ENCODE measurements around the gene SPTLC3.
A peak's percentile ranks its signal among the peaks of the same experiment; 100 is the strongest.

The SPTLC3 gene

GRCh38 chr20:12987261-12987660, 21.5 kb upstream of the SPTLC3 start:
- DNase-seq, result no peak

DNA sequence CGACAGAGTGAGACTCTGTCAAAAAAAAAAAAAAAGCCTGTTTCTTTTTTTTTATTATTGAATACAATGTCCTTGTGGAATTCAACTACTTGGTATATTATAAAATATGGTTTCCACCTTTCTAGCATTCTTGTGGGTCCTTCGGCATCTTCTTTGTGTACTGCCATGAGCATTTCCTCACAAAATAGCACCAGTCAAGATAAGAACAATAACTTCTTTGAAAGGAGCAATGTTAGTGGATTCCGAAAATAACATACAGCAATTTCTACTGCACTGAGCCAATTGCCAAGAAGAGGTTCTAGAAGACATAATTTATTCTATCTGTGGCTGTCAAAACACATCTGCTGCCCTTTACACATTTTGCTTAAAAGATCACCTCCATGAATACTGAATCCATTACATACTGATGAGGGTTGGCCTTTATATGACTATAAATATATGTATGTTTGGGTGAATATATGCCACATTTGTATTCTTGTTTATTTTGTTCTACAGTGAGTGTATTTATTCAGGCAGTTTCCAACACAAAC, 19.1 kb upstream of the SPTLC3 start:
- no peak for DNase-seq

DNA sequence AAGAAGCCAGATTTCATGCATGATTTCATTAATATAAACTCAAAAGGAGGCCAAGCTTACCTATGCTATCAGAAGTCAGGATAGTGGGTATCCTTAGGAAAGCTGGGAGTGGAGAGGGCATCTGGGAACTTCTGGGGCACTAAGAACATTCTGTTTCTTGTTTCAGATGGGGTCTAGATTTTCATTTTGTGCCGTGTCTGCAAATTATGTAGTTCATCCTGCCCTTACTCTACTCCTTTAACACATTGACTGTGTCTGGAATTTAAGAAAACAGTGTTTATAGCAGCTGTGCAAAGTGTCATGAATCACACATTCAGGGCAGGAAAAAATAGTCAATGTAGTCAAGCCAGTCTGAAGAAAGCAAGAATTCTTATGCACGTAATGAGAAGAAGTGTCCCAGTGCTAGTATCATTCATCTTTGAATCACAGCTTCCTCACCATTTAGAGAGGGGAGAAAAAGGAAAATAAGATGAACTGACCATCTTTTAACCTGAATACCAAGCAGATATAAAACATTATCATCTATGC, 11.6 kb upstream of the SPTLC3 start:
- DNase-seq, result no peak

DNA sequence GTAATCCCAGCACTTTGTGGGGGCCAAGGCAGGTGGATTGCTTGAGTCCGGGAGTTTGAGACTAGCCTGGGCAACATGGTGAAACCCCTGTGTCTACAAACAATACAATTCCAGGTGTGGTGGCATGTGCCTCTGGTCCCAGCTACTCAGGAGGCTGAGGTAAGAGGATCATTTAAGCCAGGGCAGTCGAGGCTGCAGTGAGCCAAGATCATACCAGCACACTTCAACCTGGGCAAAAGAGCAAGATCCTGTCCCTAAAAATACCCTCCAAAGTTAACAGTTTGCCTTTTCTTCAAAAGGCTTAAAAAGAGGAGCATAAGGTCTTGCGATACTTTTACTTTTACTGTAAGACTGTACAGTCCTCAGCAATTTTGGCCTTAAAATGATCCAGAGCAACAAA, 10.7 kb upstream of the SPTLC3 start:
- no peak for DNase-seq

GRCh38 chr20:12999201-12999600, 9.6 kb upstream of the SPTLC3 start:
- DNase-seq, result no peak

GRCh38 chr20:13002251-13002650, 6.5 kb upstream of the SPTLC3 start:
- DNase-seq, result no peak

- no peak for DNase-seq
Observed at GRCh38 chr20:13006825-13007224, 1.9 kb upstream of the SPTLC3 start.

DNA sequence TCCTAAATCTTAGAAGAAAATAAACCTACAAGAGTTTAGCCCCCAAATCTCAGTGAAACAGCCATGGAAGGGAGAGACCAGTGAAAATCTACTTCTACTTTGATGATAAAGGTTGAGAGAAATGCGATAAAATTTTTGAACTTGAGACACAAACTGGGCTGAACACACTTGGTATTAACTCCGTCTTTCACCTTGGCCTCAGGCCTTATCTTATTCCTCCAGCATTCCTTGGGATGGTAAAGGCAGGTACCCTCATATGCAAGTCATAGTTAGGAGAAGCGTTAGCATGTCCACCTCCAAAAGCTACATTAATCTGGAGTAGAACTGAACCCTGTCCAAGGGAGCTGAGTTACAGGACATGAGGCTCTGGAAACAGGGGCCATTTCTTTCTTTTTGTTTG, 1.2 kb upstream of the SPTLC3 start:
- no peak for DNase-seq

DNA sequence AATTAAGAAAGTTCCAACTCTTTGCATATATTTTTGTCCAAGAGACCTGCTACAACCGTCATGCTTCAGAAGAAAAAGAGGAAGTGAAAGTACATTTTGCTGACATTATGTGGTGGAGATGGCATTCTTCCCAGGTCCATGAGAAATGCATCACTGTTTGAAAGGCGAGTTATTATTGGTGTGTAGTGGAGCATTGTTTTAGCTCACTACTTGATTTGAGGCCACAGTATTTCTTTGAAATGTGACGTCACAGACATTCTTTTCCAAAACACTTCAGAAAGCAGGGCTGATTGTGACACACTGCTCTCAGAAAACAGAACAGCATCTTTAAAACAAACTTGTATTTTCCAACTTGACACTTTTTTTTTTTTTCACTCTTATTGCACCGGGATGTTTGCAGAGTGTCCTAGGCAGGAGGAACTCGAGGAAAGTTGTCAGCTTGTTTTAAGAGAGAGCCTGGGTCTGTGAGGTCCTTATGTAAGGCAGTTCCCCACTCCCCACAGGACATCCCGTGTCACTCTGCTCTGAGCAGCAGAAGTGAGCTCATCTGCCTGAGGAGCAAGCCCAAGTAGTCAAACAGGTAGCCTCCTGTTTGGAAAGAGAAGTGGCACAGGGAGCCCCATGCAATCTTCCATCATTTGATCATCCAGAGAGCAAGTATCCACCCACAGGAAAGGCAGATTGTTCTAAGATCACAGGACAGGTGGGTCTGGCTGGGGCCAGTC, 1.1 kb downstream of the SPTLC3 start:
- peak; percentile 79 for DNase-seq

- DNase-seq, result no peak
Observed at GRCh38 chr20:13012886-13013285, 4.1 kb downstream of the SPTLC3 start.

- DNase-seq, result no peak
Observed at GRCh38 chr20:13013411-13013810, 4.6 kb downstream of the SPTLC3 start.

GRCh38 chr20:13017235-13017634, 8.5 kb downstream of the SPTLC3 start:
- no peak for DNase-seq

DNA sequence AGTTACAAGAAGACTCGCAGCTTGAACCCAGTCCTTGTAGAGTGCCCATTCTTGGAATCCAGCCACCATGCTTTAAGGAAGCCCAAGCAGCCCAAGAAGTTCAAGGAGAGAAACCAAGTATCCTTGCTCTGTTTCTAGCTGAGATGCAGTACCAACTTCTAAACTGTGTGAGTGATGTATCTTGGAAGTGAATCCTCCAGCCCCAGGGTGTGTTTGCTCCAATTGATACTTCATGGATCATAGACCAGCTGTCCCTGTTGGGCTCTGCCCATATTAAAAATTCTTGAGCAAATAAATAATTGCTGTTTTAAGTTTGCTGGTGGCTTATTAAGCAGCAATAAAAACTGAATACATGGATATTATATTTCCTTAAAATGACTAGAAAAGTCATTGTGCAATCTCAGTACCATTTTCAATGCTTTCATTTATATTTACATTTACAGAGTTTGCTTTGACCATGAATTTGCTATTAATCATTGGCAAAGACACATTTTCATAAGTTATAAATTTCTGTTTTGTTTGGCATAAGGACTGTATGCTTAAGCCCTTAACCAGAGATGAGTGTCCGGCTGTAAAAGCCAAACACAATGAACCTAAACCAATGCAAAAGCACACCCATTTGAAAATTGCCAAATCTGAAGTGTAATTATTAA, 9.2 kb downstream of the SPTLC3 start:
- no peak for DNase-seq

- no peak for DNase-seq
Observed at GRCh38 chr20:13021205-13021970, 12.6 kb downstream of the SPTLC3 start.

GRCh38 chr20:13022401-13023155, 13.8 kb downstream of the SPTLC3 start:
- DNase-seq, result no peak

GRCh38 chr20:13024596-13024995, 15.8 kb downstream of the SPTLC3 start:
- no peak for DNase-seq

DNA sequence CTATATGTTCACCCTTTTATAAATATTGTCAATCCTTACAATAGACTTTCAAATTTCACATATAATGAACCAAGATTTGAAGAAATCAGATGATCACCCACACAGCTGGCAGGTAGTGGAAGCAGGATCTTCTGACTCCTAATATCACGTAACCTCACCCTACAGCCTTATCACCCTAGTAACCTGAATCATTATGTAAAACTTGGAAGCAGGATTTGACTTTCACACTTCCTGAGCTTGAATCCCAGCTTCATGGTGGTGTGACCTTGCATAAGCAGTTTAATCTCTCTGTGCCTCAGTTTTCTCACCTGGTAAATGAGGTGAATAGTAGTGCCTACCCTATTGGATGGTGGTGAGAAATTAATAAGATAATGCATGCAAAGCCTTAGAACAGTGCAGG, 16.4 kb downstream of the SPTLC3 start:
- no peak for DNase-seq

- no peak for DNase-seq
Observed at GRCh38 chr20:13028001-13028400, 19.2 kb downstream of the SPTLC3 start.

DNA sequence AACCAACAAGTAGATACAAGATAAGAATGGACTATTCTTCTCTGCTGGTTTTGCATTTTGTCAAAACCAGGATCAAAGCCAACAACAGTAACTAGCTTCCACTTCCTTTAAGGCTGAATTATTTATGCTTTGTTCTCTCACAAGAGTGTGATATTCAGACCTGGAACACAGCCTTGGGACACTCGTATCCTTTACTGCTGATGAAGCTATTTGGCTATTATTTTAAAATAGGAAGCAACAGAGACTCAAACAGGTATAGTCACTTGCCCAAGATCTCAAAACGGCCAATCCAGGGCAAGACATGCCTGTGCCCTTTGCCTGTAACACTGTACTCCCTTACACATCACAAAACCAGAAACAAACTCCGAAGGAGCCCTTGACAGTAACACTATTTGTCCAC, 19.9 kb downstream of the SPTLC3 start:
- DNase-seq, result no peak

GRCh38 chr20:13029687-13030375, 21.1 kb downstream of the SPTLC3 start:
- no peak for DNase-seq

- DNase-seq, result no peak
Observed at GRCh38 chr20:13031751-13032150, 23.0 kb downstream of the SPTLC3 start.

- no peak for DNase-seq
Observed at GRCh38 chr20:13034115-13034514, 25.3 kb downstream of the SPTLC3 start.

Data from hematopoietic multipotent progenitor cell treated with erythropoietin and hydrocortisone succinate and interleukin-3 and kit ligand, for 6 days (in vitro differentiated cells).